HG03521 (cell line): ENCODE measurements around the gene NR2C1.

Source experiments
- ATAC-seq: cut with Tn5 transposase; IDR thresholded peaks from one replicate; pipeline ENCODE4 v1.9.1; 2021; ENCODE audit warnings: mild to moderate bottlenecking, moderate library complexity; ENCODE audit not compliant: unreplicated experiment

The NR2C1 gene

DNA sequence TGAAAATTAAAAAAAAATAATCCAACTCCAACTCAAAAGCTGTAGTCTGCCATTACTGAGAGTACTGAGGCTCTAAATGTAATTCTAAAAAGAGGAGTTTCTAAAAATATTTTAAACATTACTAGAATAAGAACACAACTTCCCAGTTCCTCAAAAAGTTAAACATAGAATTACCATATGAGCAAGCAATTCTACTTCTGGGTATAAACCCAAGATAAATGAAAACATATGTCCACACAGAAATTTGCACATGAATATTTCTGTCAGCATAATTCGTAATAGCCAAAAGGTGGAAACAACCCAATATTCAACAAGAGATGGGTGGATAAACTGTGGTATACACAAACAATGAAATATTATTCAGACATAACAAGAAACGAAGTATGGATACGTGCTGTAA lies 15.0 kb upstream of the NR2C1 start:
- ATAC-seq: no peak

DNA sequence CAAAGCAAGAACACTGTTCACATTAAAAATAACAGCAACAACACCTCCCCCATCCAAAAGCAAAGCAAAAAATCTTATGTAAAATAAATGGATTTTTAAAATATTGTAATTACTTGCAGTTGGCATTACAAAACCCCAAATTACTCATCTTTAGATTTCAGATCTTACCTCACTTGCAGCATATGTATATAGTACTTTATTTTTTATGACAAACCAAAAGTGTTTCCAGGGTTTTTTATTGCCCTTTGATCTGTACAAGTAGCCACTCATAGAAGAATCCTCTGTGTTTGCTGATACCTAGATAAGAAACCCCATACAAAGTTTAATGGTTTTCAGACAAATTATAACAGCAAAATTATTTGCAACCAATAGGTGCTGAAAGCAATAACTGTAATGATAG lies 12.2 kb upstream of the NR2C1 start:
- no peak for ATAC-seq

DNA sequence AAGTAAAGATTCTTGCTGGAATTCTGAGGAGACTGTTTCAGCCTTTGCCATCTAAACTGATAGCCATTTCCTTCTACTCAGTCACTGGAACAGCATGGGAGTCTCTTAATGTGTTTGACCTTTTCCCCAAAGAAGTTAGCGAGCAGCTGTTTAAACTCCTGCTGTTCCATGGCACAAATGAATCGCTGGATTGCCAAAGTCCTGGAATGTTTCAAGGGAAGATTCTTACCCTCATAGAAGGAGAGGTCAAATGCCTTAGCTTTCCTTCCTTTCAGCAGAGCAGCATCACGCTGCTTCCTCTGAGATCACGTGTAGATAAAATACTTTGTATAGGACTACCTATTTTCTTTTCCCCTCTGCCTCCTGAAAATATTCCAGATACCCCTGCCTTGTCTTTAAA lies 10.5 kb upstream of the NR2C1 start:
- no peak for ATAC-seq

DNA sequence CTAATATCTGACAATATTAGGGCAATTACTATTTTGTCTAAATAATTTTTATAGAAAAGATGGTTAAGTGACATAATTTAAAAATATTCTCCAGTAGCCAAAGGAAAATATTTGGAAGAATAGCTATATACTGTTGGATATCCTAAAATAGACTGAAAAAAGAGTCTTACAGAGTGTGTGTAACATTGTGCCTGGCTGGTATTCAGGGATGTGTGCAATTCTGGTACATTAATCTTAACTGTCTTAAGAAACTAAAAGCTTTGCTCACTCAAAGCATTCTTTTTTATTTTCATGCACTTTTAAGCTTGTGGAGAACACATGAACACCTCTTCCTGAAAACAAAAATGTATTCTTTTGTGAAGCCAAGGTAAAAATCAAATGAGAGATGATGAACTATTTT lies 10.1 kb upstream of the NR2C1 start:
- ATAC-seq: no peak

DNA sequence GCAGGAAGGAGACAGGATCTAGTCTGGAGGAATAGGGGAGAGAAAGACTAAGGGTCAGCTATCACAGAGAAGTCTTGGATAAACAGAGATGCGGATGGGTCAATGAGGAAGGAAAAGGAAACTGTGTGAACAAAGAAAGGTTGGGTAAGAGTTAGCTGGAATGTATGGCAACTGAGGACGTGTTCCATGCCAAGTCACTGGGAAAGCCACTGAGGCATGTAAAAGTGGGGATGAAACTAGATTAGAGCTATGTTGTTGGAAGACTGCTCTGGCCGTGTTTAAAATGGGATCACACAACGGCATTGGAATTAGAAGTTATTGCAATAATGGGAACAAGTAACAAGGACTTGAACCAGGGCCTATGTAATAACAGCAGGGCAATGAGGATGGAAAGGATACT lies 3.9 kb upstream of the NR2C1 start:
- ATAC-seq: no peak

DNA sequence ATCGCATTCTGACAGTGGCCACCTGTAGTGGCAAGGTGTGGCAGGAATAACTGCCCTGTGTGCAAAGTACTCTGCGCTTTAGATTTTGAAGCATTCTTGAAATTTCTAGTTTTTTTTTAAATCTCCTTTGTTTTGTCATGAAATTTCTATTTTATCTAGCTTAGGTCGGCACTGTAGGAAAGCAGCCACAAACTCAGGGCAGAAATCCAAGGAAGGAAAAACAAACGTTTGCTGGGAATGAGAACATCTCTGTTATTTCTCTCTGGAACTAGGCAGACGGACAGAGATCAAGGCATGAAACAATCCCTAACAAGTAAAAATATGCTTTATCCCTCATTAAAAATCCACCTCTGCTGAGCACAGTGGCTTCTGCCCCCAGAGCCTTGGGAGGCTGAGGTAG lies 1.3 kb upstream of the NR2C1 start:
- ATAC-seq: no peak

DNA sequence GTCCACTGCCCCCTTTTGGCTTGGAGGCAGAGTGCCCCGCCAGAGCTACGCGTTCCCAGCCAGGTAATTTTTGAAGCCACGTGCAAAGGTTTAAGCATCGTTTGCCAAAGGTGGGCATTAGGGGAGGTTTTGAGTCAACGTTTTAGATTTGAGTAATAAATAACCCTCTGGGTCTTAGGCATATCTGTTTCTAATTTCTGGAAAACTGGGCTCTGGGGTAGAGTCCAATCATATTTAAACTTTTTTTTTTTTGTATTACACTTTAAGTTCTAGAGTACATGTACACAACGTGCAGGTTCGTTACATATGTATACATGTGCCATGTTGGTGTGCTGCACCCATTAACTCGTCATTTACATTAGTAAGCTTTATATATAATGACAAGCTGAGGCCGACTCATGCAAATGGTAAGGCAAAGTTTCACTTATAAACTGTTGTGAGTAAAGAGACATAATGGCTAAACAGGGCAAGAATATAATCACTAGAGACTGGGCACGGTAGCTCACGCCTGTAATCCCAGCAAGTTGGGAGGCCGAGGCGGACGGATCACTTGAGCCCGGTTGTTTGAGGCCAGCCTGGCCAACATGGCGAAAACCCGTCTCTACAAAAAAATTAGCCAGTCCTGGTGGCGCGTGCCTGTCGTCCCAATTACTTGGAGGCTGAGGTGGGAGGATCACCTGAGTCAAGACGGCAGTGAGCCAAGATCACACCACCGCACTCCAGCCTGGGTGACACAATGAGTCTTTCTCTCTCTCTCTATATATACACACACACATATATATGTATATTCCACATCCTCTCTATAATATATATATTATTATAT lies 491 bp upstream of the NR2C1 start:
- no peak for ATAC-seq

DNA sequence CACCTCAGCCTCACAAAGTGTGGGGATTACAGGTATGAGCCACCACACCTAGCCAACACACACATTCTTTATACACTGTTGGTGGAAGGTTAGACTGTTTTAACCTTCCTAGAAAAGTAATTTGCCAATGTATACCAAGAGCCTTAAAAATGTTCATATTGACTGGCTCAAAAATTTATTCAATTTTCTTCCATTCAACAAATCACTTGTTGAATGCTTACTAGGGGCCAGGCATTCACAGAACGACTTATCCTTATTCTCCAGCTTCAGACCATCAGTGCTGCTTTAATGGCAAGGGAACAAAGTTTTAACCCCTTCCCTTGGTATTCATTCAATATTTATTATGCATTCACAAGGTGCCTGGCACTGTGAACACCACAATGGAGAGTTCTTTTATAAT lies 3.0 kb downstream of the NR2C1 start:
- no peak for ATAC-seq

DNA sequence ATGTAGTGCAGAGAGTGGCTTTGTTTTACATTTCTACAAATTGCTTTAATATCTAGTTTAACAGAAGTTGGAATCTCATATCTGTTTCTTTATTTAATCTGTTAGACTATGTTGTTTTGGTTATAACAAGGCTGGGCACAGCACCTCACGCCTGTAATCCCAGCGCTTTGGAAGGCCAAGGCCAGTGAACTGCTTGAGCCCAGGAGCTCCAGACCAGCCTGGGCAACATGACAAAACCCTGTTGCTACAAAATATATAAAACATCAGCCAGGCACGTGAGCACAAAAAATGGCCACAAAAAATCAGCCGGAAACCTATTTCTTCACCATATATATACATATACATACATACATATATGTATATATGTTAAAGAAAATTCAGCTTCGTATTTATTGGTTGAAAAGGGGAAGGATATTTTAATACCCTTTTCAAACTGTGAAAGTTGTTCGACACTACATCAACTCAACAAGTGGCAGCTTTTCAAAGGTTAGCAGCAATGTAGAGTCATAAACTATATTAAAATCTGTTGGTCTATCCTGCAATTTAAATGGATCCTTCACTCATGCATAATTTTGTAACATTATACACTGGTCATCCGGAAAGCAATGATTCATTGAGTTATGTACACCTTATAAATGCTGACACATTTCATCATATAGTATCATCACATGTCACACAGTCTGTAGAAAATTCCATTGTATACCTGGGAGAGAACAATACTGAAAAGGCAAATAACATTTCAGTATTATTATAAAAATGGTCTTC lies 7.1 kb downstream of the NR2C1 start:
- ATAC-seq: no peak

DNA sequence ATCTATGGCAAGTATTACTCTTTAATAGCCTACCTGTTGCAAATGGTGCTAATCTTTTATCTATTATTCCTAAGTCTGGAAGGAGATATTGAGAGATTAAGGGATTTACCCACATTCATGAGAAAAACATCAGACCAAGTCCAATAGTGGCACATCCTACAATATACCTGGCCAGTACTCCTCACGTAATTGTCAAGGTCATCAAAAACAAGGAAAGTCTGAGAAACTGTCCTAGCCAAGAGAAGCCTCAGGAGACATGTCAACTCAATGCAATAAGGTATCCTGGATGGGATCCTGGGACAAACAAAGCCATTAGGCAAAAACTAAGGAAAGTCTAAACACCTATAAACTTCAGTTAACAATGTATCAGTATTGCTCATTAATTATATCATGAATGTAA lies 12.5 kb downstream of the NR2C1 start:
- no peak for ATAC-seq

DNA sequence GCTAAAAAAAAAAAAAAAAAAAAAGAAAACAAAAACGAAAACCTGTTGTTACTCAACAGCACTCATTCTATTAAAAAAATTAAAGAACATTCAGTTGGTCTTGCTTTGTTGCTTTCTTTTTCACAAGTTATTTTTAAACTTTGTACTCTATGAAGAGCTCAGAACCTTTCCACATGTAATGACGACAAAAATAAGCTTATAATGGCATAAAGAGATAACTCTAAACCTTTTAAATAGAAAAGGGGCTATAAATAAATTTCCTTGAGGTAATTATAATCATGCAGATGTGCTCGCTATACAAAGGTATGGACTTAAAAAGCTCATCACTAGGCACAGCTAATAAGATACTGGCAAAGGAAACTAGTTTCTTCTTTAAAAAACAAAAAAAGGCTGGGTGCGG lies 13.4 kb downstream of the NR2C1 start:
- ATAC-seq: no peak

DNA sequence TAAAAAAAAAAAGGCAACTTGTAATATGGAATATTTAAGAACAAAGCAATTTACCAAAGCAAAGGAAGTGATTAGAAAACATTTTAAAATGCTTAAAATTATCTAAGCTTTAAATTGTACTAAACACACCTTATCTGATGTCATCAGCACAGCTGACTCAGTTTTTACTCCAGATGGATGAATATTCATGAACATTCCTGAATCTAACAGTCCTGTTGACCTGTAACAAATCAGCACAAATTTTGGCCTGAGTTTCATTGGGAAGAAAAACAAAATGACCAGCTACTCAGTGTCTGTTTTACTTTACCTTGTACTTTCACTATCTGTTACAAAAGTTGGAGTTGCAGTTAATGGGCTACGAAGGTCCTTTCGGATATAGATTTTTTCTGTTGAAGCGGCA lies 16.0 kb downstream of the NR2C1 start:
- no peak for ATAC-seq

DNA sequence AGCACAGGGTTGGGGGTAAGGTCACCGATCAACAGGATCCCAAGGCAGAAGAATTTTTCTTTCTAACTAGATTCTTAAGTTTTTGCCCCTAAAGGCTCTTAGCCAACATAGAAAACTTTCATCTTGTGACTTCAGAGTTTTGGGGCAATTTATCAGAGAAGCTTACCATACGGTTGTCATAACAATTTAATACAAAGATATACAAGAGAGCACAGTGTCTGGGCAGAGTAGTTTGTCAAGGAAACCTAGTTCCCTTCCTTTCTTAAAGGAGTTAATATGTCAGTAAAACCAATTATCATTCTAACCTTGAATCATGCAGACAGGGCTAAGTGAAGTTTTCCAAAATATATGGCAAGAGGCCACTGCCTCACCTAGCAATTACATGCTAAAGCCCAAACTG lies 18.4 kb downstream of the NR2C1 start:
- no peak for ATAC-seq

DNA sequence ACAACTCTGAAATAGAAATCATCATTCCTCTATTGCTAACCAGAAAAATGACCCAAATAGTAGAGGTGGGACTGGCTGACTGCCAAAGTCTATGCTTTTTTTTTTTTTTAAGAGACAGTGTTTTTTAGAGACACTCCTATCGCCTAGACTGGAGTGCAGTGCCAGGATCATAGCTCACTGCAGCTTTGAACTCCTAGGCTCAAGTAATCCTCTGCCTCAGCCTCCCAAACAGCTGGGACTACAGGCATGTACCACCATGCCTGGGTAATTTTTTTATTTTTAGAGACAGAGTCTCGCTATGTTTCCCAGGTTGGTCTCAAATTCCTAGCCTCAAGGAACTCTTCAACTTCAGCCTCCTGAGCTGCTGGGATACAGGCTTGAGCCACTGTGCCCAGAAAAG lies 19.2 kb downstream of the NR2C1 start:
- ATAC-seq: no peak

DNA sequence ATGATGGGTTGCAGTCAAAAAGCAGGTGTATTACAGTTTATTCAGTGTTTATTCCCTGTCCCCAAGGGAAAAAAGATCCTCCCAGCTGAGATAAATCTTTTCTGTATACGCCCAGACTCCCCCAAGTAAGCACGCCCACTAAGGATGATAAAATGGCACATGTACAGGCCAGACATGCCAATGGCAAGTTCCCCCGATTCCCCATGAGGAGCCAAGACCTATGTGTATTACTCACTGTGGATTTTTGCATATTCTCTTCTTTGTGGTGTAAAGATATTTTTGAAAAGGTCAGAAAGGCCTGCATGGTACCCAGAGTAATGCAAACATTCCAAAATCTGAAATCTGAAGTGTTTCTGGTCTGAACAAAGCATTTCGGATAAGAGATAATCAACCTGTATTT lies 22.2 kb downstream of the NR2C1 start:
- ATAC-seq: no peak

DNA sequence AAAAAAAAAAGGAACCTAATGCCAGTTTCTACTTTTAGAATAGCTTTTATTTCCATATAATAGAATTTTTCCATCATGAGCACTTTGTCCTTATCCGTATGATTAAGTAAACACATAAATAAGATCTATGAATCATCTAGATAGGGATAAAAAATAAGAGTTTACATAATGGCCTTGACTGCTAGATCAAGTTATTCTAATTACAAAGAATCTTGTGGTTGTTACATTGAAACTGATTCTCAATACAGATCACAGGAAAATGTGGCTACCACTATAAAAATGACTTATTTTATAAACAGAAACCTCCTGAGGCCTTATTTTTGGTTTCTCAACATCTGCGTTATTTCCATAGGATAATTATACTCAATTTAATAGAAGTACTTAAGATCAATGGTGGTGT lies 35.5 kb downstream of the NR2C1 start:
- ATAC-seq: no peak

DNA sequence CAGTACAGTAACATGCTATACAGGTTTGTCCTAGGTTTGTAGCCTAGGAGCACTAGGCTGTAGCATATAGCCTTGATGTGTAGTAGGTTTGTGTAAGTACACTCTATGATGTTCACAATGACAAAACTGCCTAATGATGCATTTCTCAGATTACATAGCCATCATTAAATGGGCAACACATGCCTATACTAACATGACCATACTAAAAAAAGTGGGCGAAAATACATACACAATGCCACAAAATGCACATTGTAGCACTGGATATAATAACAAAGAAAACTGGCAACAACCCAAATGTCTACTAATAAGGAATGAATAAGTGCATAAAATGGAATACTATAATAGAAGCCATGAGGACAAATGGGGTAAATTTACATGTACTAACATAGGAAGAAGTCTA lies 38.7 kb downstream of the NR2C1 start:
- no peak for ATAC-seq

DNA sequence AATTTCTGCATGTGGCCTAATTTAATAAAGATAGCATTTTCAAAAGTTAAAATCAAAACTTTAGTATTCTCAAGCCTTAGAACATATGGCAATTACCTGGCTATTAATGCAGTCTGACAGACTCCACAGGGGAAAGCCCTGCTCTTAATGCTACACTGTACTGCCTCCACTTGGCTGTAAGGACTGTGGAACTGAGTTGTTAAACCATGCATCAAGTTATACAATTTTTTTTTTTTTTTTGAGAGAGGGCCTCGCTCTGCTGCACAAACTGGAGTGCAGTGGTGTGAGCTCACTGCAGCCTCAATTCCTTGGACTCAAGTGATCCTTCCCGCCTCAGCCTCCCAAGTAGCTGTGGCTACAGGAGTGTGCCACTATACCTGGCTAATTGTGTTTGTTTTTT lies 50.9 kb downstream of the NR2C1 start:
- ATAC-seq: no peak

DNA sequence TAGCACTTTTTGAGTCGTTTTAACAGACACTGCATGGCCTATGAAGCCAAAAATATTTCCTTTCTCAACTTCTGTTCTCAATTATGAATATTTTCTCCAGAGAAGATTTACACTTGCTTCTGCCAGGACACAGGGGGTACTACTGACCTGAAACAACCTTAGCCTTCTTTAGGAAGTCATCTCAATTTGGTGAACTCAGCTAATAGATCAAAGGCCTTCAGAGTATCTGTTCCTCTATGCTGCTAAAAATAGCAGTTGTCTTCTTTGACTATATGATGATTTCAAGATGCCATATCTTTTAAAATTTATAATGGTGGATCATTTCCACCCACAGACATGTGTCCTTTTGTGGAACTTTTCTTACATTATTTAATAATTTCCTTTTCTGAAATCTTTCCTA lies 55.9 kb downstream of the NR2C1 start:
- ATAC-seq: no peak

DNA sequence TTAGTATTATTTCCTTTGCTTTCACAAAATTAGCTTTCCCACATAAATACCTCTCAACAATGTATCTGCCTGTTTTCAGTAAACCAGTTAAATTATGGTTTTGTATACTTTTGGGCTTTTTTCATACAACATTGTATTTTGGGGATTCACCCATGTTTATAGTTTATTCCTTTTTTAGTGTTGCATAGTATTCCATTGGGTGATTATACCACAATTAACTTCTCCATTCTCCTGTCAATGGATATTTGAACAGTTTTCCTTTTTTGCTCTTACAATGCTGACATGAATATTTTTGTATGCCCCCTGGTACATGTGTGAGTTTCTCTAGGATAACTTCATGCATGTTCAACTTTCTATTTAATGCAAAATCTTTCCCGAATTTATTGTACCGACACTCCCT lies 57.3 kb downstream of the NR2C1 start:
- ATAC-seq: no peak

DNA sequence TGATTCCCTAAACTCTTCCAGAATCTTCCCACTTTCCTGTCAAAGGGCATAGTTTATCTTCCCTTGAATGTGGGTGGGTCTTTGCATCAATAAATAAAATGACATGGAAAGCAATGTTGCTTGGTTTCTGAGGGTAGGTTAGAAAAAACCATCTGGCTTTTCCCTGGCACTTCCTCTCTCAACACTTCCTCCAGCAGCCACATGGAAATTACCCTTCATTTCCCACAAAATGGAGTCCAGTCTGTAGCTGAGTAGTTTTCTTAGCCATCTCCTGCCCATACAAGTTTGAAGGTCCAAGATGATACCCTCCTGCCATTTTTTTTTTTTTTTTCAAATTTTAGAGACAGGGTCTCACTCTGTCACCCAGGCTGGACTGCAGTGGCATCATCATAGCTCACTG lies 58.9 kb downstream of the NR2C1 start:
- no peak for ATAC-seq

DNA sequence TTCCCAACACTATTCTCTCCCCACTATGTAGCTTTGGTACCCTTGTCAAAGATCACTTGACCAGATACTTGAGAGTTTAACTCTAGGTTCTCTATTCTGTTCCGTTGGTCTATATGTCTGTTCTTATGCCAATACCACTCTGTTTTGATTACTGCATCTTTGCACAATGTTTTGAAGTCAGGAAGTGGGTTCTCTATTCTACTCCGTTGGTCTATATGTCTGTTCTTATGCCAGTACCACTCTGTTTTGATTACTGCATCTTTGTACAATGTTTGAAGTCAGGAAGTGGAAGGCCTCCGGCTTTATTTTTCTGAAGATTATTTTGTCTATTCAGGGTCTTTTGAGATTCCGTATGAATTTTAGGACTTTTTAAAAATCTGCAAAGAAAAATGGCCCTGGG lies 67.2 kb downstream of the NR2C1 start:
- no peak for ATAC-seq

DNA sequence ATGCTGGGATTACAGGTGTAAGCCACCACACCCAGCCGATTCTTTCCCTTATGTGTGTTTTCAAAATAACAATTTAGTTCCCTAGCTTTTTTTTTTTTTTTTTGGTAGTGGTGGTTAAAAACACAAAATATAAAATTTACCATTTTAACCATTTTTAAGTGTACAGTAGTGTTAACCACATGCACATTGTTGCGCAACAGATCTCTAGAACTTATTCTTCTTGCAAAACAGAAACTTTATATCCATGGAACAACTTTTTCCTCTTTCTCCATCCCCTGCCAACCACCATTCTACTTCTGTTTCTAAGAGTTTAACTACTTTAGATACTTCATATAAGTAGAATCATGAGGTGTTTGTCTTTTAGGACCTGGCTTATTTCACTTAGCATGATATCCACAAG lies 68.8 kb downstream of the NR2C1 start:
- ATAC-seq: no peak
